ENCODE results near the gene MMP28.

GRCh38 chr17:35761601-35762000 is 33.8 kb downstream of the MMP28 start:
- no peak for TF ChIP-seq CTCF (IDR thresholded peaks at IDR 0.05)
- no peak for TF ChIP-seq POLR2AphosphoS5 (IDR thresholded peaks at IDR 0.05)
